HG03103 (cell line): ENCODE data around the gene SNX17.
A peak's percentile ranks its signal among the peaks of the same experiment; 100 is the strongest.
"Not testable (repeated sequence)": the region's sequence is repeated elsewhere in the genome, so short reads cannot be mapped to it uniquely, and the experiment has no call there.

Source experiments
- ATAC-seq: cut with Tn5 transposase; IDR thresholded peaks from one replicate; pipeline ENCODE4 v1.9.1; 2021; ENCODE audit warnings: low read depth; ENCODE audit not compliant: unreplicated experiment

SNX17 gene

DNA sequence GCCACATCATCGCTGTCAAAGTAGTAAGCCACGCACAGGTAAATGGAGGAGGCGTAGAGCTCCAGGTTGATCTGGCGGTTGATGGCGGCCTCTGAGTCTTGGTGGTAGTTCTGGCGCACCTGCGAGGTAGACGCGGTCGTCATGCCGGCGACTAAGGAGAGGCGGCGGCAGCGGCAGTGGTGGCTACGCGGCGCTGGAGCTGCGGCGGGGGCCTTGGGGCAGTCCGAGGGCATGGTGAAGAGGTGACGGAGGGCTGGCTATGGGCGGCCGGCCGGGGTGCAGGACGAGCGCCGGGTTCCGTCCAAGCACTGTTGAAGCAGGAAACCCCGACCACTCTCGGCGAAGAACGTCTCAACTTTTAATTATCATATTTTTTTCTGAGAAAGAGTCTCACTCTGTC, 22.8 kb downstream of the SNX17 start:
- no peak for ATAC-seq

DNA sequence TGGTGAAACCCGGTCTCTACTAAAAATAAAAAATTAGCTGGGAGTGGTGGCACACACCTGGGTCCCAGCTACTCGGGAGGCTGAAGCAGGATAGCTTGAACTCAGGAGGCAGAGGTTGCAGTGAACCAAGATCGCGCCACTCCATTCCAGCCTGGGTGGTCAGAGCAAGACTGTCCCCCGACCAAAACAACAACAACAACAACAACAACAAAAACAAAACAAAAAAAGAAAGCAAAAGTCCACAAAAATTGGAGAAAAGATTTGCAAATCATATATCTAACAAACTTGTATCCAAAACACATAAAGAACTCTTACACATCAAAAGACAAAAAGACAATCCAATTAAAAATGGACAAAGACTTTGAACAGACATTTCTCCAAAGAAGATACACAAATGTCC, 28.5 kb downstream of the SNX17 start:
- ATAC-seq: no peak

DNA sequence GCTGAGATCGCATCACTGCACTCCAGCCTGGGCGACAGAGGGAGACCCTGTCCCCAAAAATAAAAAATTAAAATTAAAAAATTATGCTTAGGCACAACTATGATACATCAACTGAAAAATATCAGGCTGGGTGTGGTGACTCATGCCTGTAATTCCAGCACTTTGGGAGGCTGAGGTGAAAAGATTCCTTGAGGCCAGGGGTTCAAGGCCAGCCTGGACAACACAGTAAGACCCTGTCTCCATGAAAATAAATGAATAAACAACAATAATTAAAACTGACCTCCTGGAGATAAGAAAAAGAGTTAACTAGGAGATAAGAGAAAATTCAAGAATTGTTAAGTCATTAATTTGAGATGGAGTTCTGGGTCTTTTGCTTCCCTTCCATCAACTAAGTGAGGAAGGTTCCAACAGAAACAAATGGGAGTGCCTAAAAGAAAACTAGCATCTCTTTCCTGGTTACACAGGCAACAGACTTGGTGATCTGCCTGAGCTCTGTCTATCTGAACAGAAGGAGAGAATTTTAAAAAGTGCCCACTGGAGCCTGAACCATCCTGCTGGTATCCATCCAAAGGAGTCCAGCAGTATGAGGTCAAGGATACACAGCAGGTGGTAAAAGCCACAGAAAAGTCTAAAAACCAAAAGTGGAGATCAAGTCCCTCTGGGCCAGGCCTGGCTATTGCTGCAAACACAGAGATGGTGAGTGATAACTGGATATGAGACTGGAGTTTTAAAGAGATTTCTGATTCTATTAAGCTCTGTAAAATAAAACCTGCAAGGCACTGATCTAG, 30.1 kb downstream of the SNX17 start:
- no peak for ATAC-seq

DNA sequence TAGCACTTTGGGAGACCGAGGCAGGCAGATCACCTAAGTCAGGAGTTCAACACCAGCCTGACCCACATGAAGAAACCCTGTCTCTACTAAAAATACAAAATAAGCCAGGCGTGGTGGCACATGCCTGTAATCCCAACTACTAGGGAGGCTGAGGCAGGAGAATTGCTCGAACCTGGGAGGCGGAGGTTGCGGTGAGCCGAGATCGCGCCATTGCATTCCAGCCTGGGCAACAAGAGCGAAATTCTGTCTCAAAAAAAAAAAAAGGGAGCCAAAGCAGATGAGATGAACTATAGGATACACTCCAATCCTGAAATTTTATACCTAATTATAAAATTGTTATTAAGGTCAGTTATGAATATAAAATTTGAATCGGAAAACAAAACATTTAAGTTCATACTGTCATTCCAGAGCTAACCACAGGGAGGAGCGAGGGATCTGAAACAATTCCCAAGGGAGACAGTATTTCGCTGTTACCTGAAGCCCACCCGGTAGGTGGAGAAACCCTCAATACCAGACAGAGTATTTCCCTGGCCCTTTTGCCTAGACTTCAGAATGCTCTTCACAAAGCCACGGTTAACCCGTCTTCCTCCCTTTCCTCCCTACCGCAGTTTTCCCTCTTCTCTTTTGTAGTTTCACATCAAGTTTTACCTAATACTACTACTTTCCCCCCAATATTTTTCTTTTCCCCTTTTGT, 37.5 kb downstream of the SNX17 start:
- ATAC-seq: no peak

DNA sequence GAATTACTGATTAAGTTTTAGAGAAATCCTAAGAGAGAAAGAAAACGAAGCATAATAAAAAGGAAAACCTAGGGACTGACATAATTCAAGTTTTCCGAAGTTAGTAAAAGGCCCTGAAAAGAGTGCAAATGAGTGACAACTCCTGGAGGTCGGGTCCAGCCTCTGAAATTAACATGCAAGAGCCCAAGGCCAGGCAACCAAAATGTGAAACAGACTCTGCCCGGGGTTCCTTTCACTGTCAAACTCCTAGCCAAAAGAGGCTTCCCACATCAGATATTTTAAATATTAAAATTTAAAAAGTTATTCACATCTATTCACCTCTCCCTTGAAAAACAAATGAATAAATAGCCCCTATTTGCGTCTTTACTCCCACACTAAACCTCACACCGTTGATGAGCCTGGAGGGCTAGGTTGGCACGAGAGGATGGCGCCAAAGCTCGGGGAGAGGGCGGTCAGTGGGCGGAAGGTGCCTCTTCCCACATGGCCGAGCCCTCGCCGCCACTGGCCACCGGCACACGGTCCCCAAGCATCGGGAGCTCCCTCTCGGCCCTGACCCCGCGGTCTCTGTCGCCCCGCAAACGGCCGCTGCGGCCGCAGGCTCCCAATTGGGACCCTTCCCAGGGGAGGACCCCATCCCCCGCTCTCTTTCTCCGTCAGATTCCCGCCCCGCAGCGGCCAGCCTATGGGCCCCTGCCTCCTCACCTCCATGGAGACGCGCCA, 38.3 kb downstream of the SNX17 start:
- peak; percentile 14 for ATAC-seq

DNA sequence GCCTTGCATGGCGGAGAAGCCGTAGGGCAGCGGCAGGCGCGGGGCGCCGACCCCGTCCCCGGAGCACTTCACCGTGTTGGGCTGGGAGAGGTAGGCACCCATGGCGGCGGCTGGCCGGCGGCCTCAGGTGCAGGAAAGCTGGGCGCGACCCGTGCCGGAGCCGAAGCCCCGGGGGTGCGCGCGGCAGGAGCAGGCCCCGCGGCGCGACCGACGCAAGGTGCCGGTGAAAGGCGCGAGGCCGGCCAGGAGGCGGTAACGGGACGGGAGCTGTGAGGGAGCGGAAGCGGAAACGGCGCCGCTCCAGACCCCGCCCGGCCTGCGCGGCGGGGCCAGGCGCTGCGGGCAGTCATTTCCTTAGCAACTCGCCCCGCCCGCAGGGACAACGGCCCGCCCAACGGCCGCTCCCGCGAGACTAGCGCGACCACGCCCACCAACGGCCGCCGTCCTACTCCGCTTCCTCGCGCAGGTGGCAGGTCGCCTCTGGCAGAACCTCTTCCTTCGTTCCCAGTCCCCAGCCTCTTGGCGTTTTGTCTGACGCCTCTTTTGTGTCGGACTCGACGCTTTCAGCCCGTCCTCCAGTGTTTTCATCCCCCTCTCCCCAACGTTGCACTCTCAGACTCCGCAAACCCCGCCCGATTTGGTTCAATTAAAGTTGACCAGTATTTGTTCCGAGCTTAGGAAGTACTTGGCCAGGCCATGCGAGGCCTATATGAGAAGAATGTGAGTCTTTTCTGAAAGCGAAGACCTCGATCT, 39.1 kb downstream of the SNX17 start, which contains the start of gene PPM1G:
PPM1G (minus strand) TSS at position 271 of the 753 bp plus-strand sequence; CDS start at position 102, 169 bp downstream.
- peak; percentile 87 for ATAC-seq

DNA sequence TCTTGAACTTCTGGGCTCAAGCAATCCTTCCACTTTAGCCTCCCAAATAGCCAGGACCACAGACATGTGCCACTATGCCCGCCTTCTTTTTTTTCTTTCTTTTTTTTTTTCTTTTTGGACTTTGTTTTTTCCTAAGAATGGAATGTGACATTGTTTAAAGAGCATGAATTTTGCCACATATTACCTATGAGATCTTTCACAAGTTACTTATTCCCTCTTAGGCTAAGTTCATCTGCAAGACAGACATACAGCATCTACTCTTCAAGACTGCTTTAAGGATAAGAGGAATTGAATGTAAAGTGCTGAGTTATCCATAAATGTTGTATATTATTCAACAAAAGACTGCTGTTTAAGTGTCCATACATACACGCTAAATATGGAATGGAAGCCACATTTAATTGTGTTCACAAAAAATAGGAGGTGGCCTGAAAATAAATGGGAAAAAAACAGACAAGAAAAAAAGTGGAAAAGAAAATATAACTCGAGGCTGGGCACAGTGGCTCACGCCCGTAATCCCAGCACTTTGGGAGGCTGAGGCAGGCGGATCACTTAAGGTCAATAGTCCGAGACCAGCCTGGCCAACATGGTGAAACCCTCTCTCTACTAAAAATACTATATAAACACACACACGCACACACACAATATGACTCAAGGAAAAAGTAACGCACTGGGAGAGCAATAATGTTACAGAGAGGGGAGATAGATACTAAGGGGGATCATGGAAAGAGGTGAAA, 42.2 kb downstream of the SNX17 start:
- no peak for ATAC-seq

DNA sequence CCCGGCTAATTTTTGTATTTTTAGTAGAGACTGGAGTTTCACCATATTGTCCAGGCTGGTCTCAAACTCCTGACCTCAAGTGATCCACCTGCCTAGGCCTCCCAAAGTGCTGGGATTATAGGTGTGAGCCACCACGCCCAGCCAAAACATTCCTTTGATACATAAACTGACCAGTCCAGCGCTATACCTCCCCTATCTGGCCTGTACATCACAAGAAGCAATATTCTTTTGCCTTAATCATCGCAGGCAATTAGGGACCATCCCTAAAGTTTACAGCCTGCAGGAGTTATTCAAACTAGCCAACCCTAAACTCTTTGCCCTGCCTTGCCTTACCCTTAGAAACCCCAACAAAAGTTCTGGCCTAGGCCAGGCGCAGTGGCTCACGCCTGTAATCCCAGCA, 45.7 kb downstream of the SNX17 start:
- no peak for ATAC-seq

DNA sequence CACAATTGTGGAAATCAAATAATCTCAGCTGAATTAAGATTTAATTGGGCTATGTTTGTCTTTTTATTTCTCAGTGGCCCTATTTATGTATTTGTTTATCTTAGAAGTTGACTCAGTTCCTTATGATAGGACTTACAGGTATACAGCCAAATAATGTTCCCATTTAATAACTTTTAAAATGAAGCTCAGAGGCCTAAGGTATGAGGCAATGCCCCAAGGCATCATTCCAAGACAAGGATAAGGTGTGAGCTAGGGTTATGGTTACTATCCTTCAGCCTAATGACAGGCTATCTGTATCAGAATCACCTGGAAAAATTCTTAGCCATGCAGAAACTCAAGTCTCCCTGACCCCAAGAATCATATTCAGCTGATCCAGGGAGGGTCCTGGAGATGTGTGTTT, 50.6 kb downstream of the SNX17 start:
- ATAC-seq: no peak

DNA sequence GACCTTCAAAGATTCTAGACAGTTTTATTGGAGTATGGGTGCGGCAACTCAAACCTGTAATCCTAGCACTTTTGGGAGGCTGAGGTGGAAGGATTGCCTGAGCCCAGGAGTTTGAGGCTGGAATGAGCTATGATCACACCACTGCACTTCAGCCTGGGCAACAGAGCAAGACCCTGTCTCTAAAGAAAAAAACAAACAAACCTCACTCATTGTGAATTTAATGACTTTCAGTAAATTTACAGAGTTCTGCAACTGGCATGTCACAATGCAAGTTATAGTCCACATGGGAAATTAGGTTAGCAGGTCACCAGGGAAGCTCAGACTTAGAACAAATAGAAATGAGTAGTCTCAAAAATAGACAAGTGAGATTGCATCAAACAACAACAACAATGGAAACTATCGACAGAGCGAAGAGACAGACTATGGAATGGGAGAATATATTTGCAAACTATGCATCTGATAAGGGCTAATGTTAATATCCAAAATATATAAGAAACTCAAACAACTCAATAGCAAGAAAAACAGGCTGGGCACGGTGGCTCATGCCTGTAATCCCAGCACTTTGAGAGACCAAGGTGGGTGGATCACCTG, 51.3 kb downstream of the SNX17 start:
- no peak for ATAC-seq

DNA sequence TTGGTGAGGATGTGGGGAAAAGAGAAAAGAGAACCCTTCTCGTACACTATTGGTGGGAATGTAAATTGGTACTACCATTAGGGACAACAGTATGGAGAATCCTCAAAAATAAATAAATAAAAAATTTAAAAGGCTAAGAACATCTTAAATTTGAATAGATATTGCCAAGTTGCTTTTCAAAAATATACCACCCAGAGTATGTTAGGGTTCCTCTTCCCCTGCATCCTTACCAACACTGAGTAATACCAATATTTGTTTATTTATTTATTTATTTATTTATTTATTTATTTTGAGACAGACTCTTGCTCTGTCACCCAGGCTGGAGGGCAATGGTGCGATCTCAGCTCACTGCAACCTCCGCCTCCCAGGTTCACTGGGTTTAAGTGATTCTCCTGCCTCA, 52.5 kb downstream of the SNX17 start:
- ATAC-seq: no peak

DNA sequence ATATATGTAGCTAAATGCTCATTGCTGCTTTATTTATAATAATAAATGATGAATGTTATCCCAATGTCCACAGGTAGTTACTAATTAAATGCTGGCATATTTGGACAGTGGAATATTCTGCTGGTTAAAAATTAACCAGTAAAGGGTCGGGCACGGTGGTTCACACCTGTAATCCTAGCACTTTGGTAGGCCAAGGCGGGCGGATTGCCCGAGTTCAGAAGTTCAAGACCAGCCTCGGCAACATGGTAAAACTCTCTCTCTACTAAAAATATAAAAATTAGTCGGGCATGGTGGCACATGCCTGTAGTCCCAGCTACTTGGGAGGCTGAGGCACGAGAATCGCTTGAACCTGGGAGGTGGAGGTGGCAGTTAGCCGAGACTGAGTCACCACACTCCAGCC, 54.6 kb downstream of the SNX17 start:
- not testable (repeated sequence) for ATAC-seq
